GM12874 (cell line): ENCODE data around the gene EIF3F.

Experiments
- CTCF ChIP-seq: IDR thresholded peaks from 2 replicates; pipeline ENCODE4 v1.5.1; 2011; ENCODE audit warnings: low read depth, mild to moderate bottlenecking, control low read depth, low read length, moderate library complexity; ENCODE audit not compliant: insufficient read depth

Gene EIF3F

GRCh38 chr11:8041576-8041975, 54.4 kb downstream of the EIF3F start:
- no peak for TF ChIP-seq CTCF

GRCh38 chr11:8043756-8044155, 56.6 kb downstream of the EIF3F start:
- no peak for TF ChIP-seq CTCF

- no peak for TF ChIP-seq CTCF
Observed at GRCh38 chr11:8045839-8046238, 58.7 kb downstream of the EIF3F start.

DNA sequence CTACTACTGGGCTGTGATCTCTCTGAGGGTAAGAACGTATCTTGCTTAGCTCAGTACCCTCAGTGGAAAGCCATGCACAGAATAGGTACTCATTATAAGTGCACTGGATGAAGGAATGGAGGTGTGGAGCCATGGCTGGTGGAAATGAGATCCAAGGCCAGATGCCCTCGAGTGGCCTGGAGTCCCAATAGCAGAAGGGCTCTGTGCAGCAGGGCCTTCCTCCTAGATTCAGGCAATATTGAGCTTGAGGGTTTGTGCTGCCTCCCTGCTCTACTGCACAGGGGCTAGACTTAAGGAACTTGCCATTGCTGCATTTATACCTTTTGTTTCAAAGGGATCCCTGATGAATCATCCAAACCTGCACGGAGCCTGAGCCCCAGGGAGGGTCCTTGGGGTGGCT, 60.2 kb downstream of the EIF3F start:
- no peak for TF ChIP-seq CTCF

DNA sequence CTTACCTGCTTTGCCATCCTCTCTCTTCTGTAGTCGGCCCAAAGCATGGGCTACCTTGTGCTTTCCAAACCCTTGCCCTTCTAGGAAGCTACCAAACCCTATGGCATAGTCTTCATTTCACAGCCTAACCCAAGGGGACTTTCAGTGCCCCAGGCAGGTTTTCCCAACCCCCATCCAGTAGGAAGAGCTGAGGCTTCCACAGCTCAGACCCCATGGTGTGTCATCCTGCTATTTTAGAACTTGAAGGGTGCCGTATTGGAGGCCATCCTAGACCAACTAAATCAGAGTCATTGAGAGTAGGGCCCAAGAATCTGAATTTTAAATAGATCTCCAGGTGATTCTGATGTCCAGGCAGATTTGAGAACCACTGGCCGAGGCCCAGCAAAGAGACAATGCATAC, 61.9 kb downstream of the EIF3F start:
- no peak for TF ChIP-seq CTCF
